AG04449 (cell line): ENCODE results near the gene DIPK1C.

Experiments used
- CTCF ChIA-PET: fragments of 350-600 bp; formaldehyde crosslinking; extraction: SDS; loops from one replicate; lab custom pipeline; 2021; ENCODE audit warnings: antibody characterized with exemption; lab: Yijun Ruan, JAX
- POLR2A ChIA-PET: fragments of 400-600, 350-600 bp; formaldehyde crosslinking; extraction: SDS; loops from one replicate; lab custom pipeline; 2020; ENCODE audit warnings: antibody characterized with exemption, inconsistent platforms; lab: Yijun Ruan, JAX
- DNase-seq: peaks from one replicate; pipeline ENCODE4 v3.0.0-alpha.2; 2010; ENCODE audit warnings: low read depth, low spot score
- H3K4me3 ChIP-seq: 2 replicates; pipeline ENCODE4 v1.5.1; 2011; ENCODE audit warnings: low read depth, mild to moderate bottlenecking, control low read depth, low read length
- TF ChIP-seq, protein P1 (sequence below): IDR thresholded peaks from one replicate; pipeline ENCODE4 v1.5.1; 2011; ENCODE audit warnings: mild to moderate bottlenecking, moderate library complexity, low read length, control low read depth, inconsistent platforms; ENCODE audit not compliant: insufficient read depth; ENCODE audit errors: missing control alignments

The DIPK1C gene

GRCh38 chr18:74410441-74410992 is 46.6 kb downstream of the DIPK1C start:
- ChIA-PET CTCF (no interaction called here), POLR2A (no interaction called here)
- no peak for DNase-seq
- TF ChIP-seq, protein P1, sequence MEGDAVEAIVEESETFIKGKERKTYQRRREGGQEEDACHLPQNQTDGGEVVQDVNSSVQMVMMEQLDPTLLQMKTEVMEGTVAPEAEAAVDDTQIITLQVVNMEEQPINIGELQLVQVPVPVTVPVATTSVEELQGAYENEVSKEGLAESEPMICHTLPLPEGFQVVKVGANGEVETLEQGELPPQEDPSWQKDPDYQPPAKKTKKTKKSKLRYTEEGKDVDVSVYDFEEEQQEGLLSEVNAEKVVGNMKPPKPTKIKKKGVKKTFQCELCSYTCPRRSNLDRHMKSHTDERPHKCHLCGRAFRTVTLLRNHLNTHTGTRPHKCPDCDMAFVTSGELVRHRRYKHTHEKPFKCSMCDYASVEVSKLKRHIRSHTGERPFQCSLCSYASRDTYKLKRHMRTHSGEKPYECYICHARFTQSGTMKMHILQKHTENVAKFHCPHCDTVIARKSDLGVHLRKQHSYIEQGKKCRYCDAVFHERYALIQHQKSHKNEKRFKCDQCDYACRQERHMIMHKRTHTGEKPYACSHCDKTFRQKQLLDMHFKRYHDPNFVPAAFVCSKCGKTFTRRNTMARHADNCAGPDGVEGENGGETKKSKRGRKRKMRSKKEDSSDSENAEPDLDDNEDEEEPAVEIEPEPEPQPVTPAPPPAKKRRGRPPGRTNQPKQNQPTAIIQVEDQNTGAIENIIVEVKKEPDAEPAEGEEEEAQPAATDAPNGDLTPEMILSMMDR = no peak
- H3K4me3 ChIP-seq = no peak overlapping the region

DNA sequence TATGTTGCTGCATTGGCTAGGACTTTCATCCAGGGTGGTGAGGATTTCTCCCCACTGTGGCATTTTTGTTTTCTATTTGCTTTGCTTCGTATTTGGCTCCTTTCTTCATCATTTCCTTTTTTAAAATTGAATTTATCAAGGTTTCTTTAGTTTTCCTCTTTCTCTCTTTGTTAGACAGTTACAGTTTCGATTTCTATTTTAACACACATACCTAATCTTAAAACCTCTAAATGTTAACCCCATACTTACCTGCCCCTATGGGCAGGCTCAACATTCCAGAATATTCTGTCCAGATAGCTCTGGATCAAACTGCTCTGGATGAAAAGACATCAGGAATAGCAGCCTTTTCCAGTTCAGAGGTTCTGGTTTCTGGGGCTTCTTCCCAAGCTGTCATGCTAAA is 49.2 kb downstream of the DIPK1C start:
- POLR2A ChIA-PET = no interaction called here
- H3K4me3 ChIP-seq = no peak overlapping the region
- TF ChIP-seq, protein P1 = no peak
- no peak for DNase-seq
- CTCF ChIA-PET = no interaction called here

- TF ChIP-seq, protein P1 = no peak
- DNase-seq = no peak
- CTCF ChIA-PET = no interaction called here
- POLR2A ChIA-PET = no interaction called here
- H3K4me3 ChIP-seq = no peak overlapping the region
Observed at GRCh38 chr18:74402806-74403433, 54.2 kb downstream of the DIPK1C start.

DNA sequence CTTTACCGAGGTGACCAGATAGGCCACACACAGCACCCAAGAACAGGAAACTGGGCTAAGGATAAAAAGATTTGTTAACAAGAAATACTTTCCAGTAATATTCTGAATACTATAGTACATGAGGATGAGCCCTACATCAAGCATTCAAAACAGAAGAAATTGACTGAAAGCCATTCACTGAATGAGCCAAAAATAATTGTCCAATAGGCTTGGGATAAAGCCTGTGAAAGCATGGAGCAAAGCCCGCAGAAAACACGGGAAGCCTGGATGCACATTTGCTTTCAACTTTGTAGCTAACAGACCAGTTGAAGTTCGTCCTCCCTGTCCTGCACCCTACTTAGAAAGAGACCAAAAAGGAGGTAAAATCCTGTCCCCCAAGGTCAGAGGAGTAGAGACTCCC is 56.3 kb downstream of the DIPK1C start:
- H3K4me3 ChIP-seq = no peak overlapping the region
- DNase-seq = no peak
- CTCF ChIA-PET = no interaction called here
- POLR2A ChIA-PET = no interaction called here
- TF ChIP-seq, protein P1 = no peak

DNA sequence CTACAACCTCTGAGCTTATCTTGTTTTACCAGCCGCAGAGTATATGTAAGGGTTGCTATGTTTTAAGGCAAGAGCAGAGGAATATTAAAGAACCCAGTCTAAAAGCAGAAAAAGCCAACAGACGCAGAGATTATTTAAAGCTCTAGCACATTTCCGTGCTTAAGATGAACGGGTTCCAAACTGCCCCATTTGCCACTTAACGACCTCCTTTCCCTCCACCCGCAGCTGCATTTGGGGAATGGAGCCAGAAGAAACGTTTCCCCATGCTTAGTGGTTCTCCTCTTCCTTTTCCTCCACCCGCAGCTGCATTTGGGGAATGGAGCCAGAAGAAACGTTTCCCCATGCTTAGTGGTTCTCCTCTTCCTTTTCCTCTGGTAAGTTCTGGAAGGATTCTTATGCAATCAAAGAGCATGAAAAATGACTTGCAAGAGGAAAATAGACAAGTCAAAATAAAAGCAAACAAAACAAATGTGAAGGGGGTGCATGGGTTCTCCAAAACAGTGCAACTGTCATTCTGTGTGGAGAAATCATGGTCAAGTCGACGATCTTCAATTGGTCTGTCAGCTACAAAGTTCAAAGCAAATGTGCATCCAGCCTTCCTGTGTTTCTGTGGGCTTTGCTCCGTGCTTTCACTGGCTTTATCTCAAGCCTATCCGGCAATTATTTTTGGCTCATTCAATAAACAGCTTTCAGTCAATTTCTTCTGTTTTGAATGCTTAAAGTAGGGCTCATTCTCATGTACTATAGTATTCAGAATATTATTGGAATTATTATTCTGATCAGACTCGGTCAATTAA is 57.8 kb downstream of the DIPK1C start:
- TF ChIP-seq, protein P1 = no peak
- no peak overlapping the region for H3K4me3 ChIP-seq
- ChIA-PET CTCF (no interaction called here), POLR2A (no interaction called here)
- no peak for DNase-seq

DNA sequence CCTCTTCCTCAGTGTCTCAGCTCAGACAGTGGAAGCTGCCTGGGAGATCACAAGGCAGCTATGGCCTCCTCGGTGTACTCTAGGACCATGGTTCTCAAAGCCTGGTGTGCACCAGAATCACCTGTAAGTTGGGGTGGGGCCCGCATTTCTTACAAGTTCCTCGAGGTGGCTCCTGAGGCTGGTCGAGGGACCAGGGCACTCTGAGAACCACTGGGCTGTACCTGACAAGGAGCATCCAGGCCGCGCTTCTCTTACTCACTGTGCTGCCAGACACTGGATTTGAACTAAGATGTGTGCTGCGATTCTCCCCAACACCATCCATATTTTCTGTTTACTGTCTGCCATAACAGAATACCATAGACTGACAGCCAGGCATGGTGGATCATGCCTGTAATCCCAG is 59.5 kb downstream of the DIPK1C start:
- ChIA-PET POLR2A (no interaction called here), CTCF (no interaction called here)
- DNase-seq = no peak
- TF ChIP-seq, protein P1 = no peak
- no peak overlapping the region for H3K4me3 ChIP-seq
